H9 (cell line): ENCODE results near the gene GCNA. TPM values are rescaled to one million over a fixed set of nuclear protein-coding genes. Genes with fewer than 3 reads are reported as not detected.

Source experiments
- DNase-seq: peaks from one replicate; pipeline ENCODE4 v3.0.0-alpha.2; 2017
- H2AFZ ChIP-seq: one replicate; pipeline ENCODE4 v1.6.1; 2013; ENCODE audit warnings: mild to moderate bottlenecking, low read length, control low read depth, moderate library complexity
- H2AK5ac ChIP-seq: 2 replicates; pipeline ENCODE4 v1.6.1; 2013; ENCODE audit warnings: low read length, control low read depth, mixed read lengths; ENCODE audit not compliant: insufficient read length
- H2BK120ac ChIP-seq: one replicate; pipeline ENCODE4 v1.6.1; 2013; ENCODE audit warnings: low read depth, mild to moderate bottlenecking, low read length, control low read depth, inconsistent platforms; ENCODE audit not compliant: poor library complexity, severe bottlenecking
- H2BK12ac ChIP-seq: 2 replicates; pipeline ENCODE4 v1.6.1; 2013; ENCODE audit warnings: low read length, control low read depth, mixed read lengths, low read depth; ENCODE audit not compliant: insufficient read length
- H2BK15ac ChIP-seq: 2 replicates; pipeline ENCODE4 v1.6.1; 2013; ENCODE audit warnings: low read depth, low read length, control low read depth
- H2BK20ac ChIP-seq: one replicate; pipeline ENCODE4 v1.6.1; 2013; ENCODE audit warnings: low read depth, mild to moderate bottlenecking, low read length, control low read depth, inconsistent platforms; ENCODE audit not compliant: poor library complexity, severe bottlenecking
- H2BK5ac ChIP-seq: 2 replicates; pipeline ENCODE4 v1.6.1; 2013; ENCODE audit warnings: low read length, control low read depth, mixed read lengths; ENCODE audit not compliant: insufficient read length
- H3K14ac ChIP-seq: 2 replicates; pipeline ENCODE4 v1.6.1; 2013; ENCODE audit warnings: low read length, control low read depth; ENCODE audit not compliant: insufficient read depth
- H3K18ac ChIP-seq: 2 replicates; pipeline ENCODE4 v1.6.1; 2013; ENCODE audit warnings: low read depth, mild to moderate bottlenecking, mixed read lengths, low read length, control low read depth; ENCODE audit not compliant: insufficient read length
- H3K23ac ChIP-seq: 2 replicates; pipeline ENCODE4 v1.6.1; 2013; ENCODE audit warnings: low read length, control low read depth, mixed read lengths, low read depth; ENCODE audit not compliant: insufficient read length
- H3K23me2 ChIP-seq: 2 replicates; pipeline ENCODE4 v1.6.1; 2013; ENCODE audit warnings: low read depth, mild to moderate bottlenecking, mixed read lengths, low read length, control low read depth; ENCODE audit not compliant: insufficient read length, poor library complexity, severe bottlenecking
- H3K27ac ChIP-seq: 2 replicates; pipeline ENCODE4 v1.5.1; 2013; ENCODE audit warnings: low read length, control low read depth, mixed read lengths, low read depth; ENCODE audit not compliant: insufficient read length
- H3K27me3 ChIP-seq: 2 replicates; pipeline ENCODE4 v1.6.1; 2013; ENCODE audit warnings: low read length, control low read depth, inconsistent platforms; ENCODE audit not compliant: insufficient read depth
- H3K4ac ChIP-seq: 2 replicates; pipeline ENCODE4 v1.6.1; 2013; ENCODE audit warnings: low read depth, mild to moderate bottlenecking, control low read depth, inconsistent platforms, low read length, moderate library complexity
- H3K4me1 ChIP-seq: 2 replicates; pipeline ENCODE4 v1.6.1; 2013; ENCODE audit warnings: low read length, control low read depth, inconsistent platforms; ENCODE audit not compliant: insufficient read depth
- H3K4me2 ChIP-seq: 2 replicates; pipeline ENCODE4 v1.6.1; 2013; ENCODE audit warnings: low read length, control low read depth, mixed read lengths; ENCODE audit not compliant: insufficient read length, insufficient read depth
- H3K56ac ChIP-seq: 2 replicates; pipeline ENCODE4 v1.6.1; 2013; ENCODE audit warnings: low read depth, mild to moderate bottlenecking, mixed read lengths, low read length, control low read depth; ENCODE audit not compliant: insufficient read length
- H3K79me1 ChIP-seq: 2 replicates; pipeline ENCODE4 v1.6.1; 2013; ENCODE audit warnings: low read depth, mild to moderate bottlenecking, moderate library complexity, low read length, control low read depth, inconsistent platforms; ENCODE audit not compliant: insufficient read depth, poor library complexity, severe bottlenecking
- H3K79me2 ChIP-seq: 2 replicates; pipeline ENCODE4 v1.6.1; 2013; ENCODE audit warnings: low read length, control low read depth, inconsistent platforms; ENCODE audit not compliant: insufficient read depth
- H3K9ac ChIP-seq: 2 replicates; pipeline ENCODE4 v1.6.1; 2013; ENCODE audit warnings: low read length, control low read depth, mixed read lengths; ENCODE audit not compliant: insufficient read length; ENCODE audit errors: extremely low read depth
- H3K9me3 ChIP-seq: one replicate; pipeline ENCODE4 v1.6.1; 2013; ENCODE audit warnings: low read depth, low read length, inconsistent platforms; ENCODE audit not compliant: control insufficient read depth
- H3T11ph ChIP-seq: one replicate; pipeline ENCODE4 v1.6.1; 2013; ENCODE audit warnings: mild to moderate bottlenecking, low read length, control low read depth, inconsistent platforms
- H4K20me1 ChIP-seq: one replicate; pipeline ENCODE4 v1.6.1; 2013; ENCODE audit not compliant: control insufficient read depth, insufficient read length, insufficient read depth
- H4K5ac ChIP-seq: 2 replicates; pipeline ENCODE4 v1.6.1; 2013; ENCODE audit warnings: low read depth, mild to moderate bottlenecking, mixed read lengths, low read length, control low read depth; ENCODE audit not compliant: insufficient read length
- H4K8ac ChIP-seq: replicated peaks from 2 replicates; pipeline ENCODE4 v1.6.1; 2013; ENCODE audit warnings: low read length, control low read depth, mixed read lengths, low read depth; ENCODE audit not compliant: insufficient read length
- H4K91ac ChIP-seq: 2 replicates; pipeline ENCODE4 v1.6.1; 2013; ENCODE audit warnings: low read depth, mild to moderate bottlenecking, moderate library complexity, mixed read lengths, low read length, control low read depth; ENCODE audit not compliant: insufficient read length
- H3K27ac Mint-ChIP-seq, 3 experiments: 2 replicates in 2 of 3; 3 replicates in 1 of 3; pipeline ENCODE4 v1.8.0; 2020 to 2021; ENCODE audit warnings: mixed read lengths in 3 of 3, mild to moderate bottlenecking in 1 of 3, moderate library complexity in 1 of 3
- H3K27me3 Mint-ChIP-seq: 2 replicates; pipeline ENCODE4 v1.8.0; 2021; ENCODE audit warnings: low read depth, mild to moderate bottlenecking, moderate library complexity, mixed read lengths
- H3K36me3 Mint-ChIP-seq, 3 experiments: 2 replicates in 2 of 3; 3 replicates in 1 of 3; pipeline ENCODE4 v1.8.0; 2020 to 2021; ENCODE audit warnings: low read depth in 3 of 3, mixed read lengths in 3 of 3; ENCODE audit not compliant: insufficient read depth in 1 of 3
- H3K4me1 Mint-ChIP-seq, 2 experiments: 2 replicates each; pipeline ENCODE4 v1.8.0; 2020; ENCODE audit warnings: mixed read lengths in 2 of 2
- H3K4me3 Mint-ChIP-seq, 2 experiments: 2 replicates in 1 of 2; 3 replicates in 1 of 2; pipeline ENCODE4 v1.8.0; 2020 to 2021; ENCODE audit warnings: mild to moderate bottlenecking in 2 of 2, mixed read lengths in 2 of 2, moderate library complexity in 1 of 2
- H3K9me3 Mint-ChIP-seq, 2 experiments: 2 replicates in 1 of 2; 3 replicates in 1 of 2; pipeline ENCODE4 v1.8.0; 2020; ENCODE audit warnings: mild to moderate bottlenecking in 2 of 2, mixed read lengths in 2 of 2, moderate library complexity in 1 of 2
- WGBS: extraction: QIAGEN DNeasy Blood & Tissue Kit; methylation state at CpG from one replicate; pipeline ENCODE4 v1.1.7; 2013; ENCODE audit warnings: missing lambda C conversion rate, low lambda C conversion rate, mixed read lengths; ENCODE audit not compliant: insufficient read length; ENCODE audit errors: extremely low coverage; 5-methylcytosine and 5-hydroxymethylcytosine counted together
- total RNA-seq: library from RNA; stranded (reverse); gene quantifications from 2 replicates; pipeline ENCODE4 v1.2.1, GENCODE V29; 2021
- TF ChIP-seq, protein P1 (sequence below): fragments of 200-600 bp; sonication (generic); conservative IDR thresholded peaks from 3 replicates; pipeline ENCODE4 v1.8.0; 2021; ENCODE audit warnings: antibody characterized with exemption, mild to moderate bottlenecking

Gene GCNA
- total RNA-seq, 1 experiment from 2014 or later: 0.96 TPM

DNA sequence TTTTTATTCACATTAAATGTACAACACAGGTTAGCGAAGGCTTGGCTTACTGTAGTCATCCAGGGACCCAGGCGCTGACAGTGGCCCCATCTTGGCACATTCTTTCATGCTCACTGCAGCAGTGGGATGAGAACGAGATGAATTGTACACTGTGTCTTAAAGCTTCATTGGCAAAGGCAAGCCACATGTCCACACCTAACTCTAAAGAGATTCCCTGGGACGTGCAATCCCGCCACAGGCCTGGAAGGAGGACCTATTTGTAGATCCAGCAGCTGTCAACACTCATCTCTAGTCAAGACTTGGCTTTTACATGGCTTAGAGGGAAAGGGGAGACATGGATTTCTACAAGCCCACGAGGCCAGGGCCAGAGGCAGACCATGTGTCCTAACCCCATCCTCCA is 56.1 kb downstream of the GCNA start:
- Mint-ChIP-seq H3K27ac (no peak overlapping the region), H3K27me3 (no peaks in the 10 kb centered on the region), H3K4me3 (no peak overlapping the region), H3K9me3 (peaks cover 52 to 59% of the 10 kb centered on the region in 2 experiments), H3K4me1 (no peaks in the 10 kb centered on the region), H3K36me3 (no peaks in the 10 kb centered on the region)
- Histone ChIP-seq H4K20me1 (no peaks in the 10 kb centered on the region), H3K79me1 (no peaks in the 10 kb centered on the region), H3T11ph (no peak overlapping the region), H2BK5ac (no peak overlapping the region), H3K9ac (no peak overlapping the region), H3K9me3 (peaks cover 51% of the 10 kb centered on the region), H4K91ac (no peak overlapping the region), H2AK5ac (no peak overlapping the region), H3K4me1 (no peaks in the 10 kb centered on the region), H3K14ac (no peak overlapping the region), H2BK20ac (no peak overlapping the region), H4K8ac (no peak overlapping the region), H3K18ac (no peak overlapping the region), H2BK120ac (no peak overlapping the region), H3K27ac (no peak overlapping the region), H2BK12ac (no peak overlapping the region), H3K4ac (no peak overlapping the region), H3K27me3 (no peaks in the 10 kb centered on the region), H3K23ac (no peak overlapping the region), H2AFZ (no peak overlapping the region), H3K79me2 (no peaks in the 10 kb centered on the region), H3K4me2 (no peak overlapping the region), H3K56ac (no peak overlapping the region), H3K23me2 (no peaks in the 10 kb centered on the region), H2BK15ac (no peak overlapping the region), H4K5ac (no peak overlapping the region)
- no peak for DNase-seq
- no CpG with 5 or more reads among the region's 6 CpGs for WGBS
- TF ChIP-seq, protein P1, sequence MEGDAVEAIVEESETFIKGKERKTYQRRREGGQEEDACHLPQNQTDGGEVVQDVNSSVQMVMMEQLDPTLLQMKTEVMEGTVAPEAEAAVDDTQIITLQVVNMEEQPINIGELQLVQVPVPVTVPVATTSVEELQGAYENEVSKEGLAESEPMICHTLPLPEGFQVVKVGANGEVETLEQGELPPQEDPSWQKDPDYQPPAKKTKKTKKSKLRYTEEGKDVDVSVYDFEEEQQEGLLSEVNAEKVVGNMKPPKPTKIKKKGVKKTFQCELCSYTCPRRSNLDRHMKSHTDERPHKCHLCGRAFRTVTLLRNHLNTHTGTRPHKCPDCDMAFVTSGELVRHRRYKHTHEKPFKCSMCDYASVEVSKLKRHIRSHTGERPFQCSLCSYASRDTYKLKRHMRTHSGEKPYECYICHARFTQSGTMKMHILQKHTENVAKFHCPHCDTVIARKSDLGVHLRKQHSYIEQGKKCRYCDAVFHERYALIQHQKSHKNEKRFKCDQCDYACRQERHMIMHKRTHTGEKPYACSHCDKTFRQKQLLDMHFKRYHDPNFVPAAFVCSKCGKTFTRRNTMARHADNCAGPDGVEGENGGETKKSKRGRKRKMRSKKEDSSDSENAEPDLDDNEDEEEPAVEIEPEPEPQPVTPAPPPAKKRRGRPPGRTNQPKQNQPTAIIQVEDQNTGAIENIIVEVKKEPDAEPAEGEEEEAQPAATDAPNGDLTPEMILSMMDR: no peak
